Activated CD4-positive, alpha-beta T cell treated with anti-CD3 and anti-CD28 coated beads for 4 hours (primary cell): ENCODE data around the gene RAB40C.

Experiments used
- DNase-seq, 2 donors: peaks; one replicate each; pipeline ENCODE4 v3.0.0-alpha.2; 2020

Gene RAB40C

GRCh38 chr16:619476-620100 is 29.7 kb downstream of the RAB40C start:
- DNase-seq: no peak

- DNase-seq: no peak
These were observed 31.0 kb downstream of the RAB40C start for GRCh38 chr16:620700-621525.

DNA sequence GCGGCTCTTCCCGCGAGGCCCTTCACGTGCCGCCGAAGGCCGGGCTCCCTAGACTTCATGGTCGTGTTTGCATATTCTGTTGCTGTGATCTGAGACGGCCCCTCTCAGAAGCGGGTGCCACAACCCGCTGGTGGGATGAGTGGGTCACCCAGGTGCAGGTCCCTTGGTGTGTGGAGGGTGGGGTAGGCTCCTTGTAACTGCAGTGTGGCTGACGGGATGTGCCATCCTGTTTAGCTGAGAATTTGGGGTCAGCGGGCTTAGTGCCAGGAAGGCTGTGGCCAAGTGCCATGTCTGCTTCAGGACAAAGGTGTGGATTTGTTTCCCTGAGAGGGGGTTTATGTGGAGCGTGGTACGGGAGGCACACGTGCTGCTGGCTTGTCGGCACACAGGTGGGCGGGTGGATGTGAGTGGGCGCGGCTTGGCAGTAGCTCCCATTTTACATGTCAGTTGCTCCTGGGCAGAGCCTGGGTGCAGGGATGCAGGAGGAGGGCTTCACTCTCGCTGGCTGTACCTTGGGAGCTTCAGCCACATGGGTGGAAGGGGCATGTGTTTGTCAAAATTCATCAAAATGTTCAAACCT is 31.8 kb downstream of the RAB40C start:
- no peak for DNase-seq

DNA sequence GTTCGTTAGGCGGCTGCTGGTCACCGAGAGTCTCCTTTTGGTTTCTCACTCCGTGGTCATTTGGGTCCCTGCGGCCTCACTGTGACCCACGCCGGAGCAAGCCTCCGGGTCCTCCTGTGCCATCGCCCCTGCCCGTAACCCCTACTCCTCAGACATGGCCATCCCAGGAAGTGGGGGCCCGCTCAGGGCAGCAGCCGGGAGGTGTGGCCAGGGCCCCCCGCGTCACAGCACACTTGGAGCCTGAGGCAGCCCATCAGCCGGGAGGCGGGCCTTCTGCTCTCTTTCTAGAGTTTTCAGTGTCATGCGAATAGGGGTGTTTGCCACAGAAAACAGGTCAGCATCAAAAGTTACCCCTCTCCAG is 33.0 kb downstream of the RAB40C start:
- no peak for DNase-seq

GRCh38 chr16:624526-625070 is 34.7 kb downstream of the RAB40C start:
- DNase-seq: no peak

- no peak for DNase-seq
These were observed 35.5 kb downstream of the RAB40C start for GRCh38 chr16:625117-625976.

DNA sequence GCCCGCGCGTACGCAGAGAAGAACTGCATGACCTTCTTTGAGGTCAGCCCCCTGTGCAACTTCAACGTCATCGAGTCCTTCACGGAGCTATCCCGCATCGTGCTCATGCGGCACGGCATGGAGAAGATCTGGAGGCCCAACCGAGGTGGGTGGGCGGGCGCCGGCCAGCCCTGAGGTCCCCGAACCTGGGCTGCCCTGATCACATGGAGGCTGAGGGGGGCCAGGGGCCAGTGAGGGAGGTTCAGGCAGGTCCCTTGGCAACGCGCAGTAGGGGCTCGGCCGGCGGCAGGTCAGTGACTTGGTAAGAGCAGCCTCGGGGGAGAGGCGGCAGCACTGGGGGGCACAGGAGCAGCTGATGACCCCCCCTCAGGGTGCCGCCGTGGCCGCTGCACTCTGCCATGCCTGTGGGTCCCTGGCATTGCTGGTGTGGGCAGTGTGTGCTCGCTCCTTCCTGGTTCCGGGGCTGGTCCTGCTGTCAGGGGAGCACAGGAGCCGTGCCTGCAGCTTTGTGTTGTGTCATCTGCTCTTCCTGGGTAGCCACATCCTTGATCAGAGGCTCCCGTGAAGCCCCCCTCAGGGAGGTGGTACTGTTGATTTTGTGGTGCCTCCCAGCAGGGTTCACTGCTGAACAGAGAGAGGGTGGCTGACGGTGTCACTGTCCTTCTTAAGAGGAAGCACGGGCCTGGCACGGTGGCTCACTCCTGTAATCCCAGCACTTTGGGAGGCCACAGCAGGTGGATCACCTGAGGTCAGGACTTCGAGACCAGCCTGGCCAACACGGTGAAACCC is 36.3 kb downstream of the RAB40C start:
- DNase-seq: no peak

DNA sequence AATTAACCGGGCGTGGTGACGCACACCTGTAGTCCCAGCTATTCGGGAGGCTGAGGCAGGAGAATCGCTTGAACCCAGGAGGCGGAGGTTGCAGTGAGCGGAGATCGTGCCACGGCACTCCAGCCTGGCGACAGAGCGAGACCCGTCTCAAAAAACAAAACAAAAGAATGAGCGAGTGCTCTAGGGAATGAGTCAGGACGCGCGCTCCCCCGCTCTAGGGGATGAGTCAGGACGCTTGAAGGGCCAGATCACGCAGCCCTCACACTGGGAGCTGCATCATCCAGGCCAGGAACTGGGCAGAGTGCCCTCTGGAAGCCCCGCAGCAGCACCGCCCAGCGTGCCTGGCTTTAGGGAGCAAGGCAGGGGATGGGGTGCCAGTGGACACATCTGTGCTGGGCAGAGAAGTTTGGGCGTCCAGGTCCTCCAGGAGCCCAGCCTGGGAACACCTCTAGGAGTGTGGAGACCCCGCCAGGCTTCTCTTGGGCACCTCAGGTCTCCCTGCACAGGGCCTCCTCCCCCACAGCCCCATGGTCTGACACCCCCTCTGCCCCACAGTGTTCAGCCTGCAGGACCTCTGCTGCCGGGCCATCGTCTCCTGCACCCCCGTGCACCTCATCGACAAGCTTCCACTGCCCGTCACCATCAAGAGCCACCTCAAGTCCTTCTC is 37.1 kb downstream of the RAB40C start:
- DNase-seq: no peak

DNA sequence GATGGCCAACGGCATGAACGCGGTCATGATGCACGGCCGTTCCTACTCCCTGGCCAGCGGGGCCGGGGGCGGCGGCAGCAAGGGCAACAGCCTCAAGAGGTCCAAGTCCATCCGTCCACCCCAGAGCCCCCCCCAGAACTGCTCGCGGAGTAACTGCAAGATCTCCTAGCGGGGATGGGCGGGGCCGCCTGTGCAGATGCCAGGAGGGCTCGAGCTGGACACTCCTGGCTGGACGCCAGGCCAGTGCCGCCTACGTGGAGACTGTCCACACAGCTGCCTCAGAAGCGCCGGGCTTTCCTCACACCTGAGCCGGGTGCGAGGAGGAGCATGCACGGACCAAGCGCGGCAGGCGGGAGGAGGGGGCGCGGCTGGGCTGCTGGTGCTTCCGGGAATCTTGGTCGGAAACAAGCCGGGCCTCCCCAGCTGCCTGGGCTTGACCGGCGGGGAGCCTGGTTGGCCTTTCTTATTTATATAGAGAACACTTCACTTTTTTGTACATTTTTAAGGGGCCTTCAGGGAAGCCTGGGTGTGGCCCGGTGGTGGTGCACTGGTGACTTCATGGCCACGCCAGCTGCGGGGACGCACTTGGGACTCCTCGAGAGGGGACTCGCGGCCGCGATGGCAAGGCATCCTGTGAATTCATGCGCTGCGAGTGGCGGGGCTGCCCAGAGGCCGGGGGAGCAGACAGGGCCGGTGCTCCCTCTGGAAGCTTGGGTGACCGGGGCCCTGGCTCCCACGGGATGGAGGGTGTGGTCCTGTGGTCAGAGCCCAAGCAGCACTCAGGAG is 37.8 kb downstream of the RAB40C start:
- no peak for DNase-seq

GRCh38 chr16:628321-629061 is 38.6 kb downstream of the RAB40C start:
- no peak for DNase-seq

- DNase-seq: no peak
These were observed 39.4 kb downstream of the RAB40C start for GRCh38 chr16:629185-629832.

GRCh38 chr16:629833-630248 is 40.0 kb downstream of the RAB40C start:
- no peak for DNase-seq

GRCh38 chr16:630249-630814 is 40.5 kb downstream of the RAB40C start:
- no peak for DNase-seq

GRCh38 chr16:630815-631405 is 41.0 kb downstream of the RAB40C start, which contains the start of gene WFIKKN1:
Gene WFIKKN1, plus strand, starts transcription at chr16:630985. Its CDS starts 269 bp downstream, at chr16:631254.
- DNase-seq: no peak

GRCh38 chr16:631808-632358 is 42.0 kb downstream of the RAB40C start:
- no peak for DNase-seq

GRCh38 chr16:632486-633335 is 42.8 kb downstream of the RAB40C start:
- no peak for DNase-seq
